SK-N-SH (cell line): ENCODE data around the gene CD209. TPM values are rescaled to one million over a fixed set of nuclear protein-coding genes. Genes with fewer than 3 reads are reported as not detected.

Experiments used
- CTCF ChIA-PET: fragments of 300-600, 350-600 bp; formaldehyde crosslinking; extraction: SDS; loops from one replicate; lab custom pipeline; 2021; lab: Yijun Ruan, JAX
- POLR2A ChIA-PET: fragments of 350-600 bp; sonication (Branson Sonifier 250); formaldehyde crosslinking; extraction: SDS; loops from one replicate; lab custom pipeline; 2020; ENCODE audit warnings: antibody characterized with exemption, inconsistent platforms; lab: Yijun Ruan, JAX
- DNase-seq: peaks from one replicate; pipeline ENCODE4 v3.0.0; 2012
- H2AFZ ChIP-seq: fragments of 200-600 bp; sonication (generic); 2 replicates; pipeline ENCODE4 v1.8.1; 2016; ENCODE audit warnings: antibody characterized with exemption, mild to moderate bottlenecking, low read depth
- H3F3A ChIP-seq: fragments of 200-600 bp; sonication (generic); replicated peaks from 2 replicates; pipeline ENCODE3; 2016; ENCODE audit warnings: antibody characterized with exemption, mild to moderate bottlenecking; ENCODE audit not compliant: insufficient read depth
- H3K27ac ChIP-seq, 2 experiments: fragments of 200-500 bp in 1 of 2; fragments of 200-600 bp in 1 of 2; sonication (Bioruptor generic) in 1 of 2; sonication (generic), shearing (Covaris generic) in 1 of 2; 2 replicates each; pipeline versions ENCODE4 v1.5.1 to v1.6.1; 2014 to 2016; ENCODE audit warnings: low read depth in 2 of 2, inconsistent platforms in 1 of 2, low read length in 1 of 2, mild to moderate bottlenecking in 1 of 2, mixed read lengths in 1 of 2
- H3K27me3 ChIP-seq: fragments of 200-600 bp; sonication (generic), shearing (Covaris generic); 2 replicates; pipeline ENCODE4 v1.6.1; 2016; ENCODE audit warnings: mixed run types; ENCODE audit not compliant: insufficient read depth
- H3K36me3 ChIP-seq, 2 experiments: fragments of 200-500 bp in 1 of 2; fragments of 200-600 bp in 1 of 2; sonication (Bioruptor generic) in 1 of 2; sonication (generic) in 1 of 2; replicated peaks in 1 of 2; 2 replicates each; pipeline versions ENCODE3 to v1.5.1; 2014 to 2016; ENCODE audit warnings: low read length in 1 of 2, mild to moderate bottlenecking in 1 of 2; ENCODE audit not compliant: insufficient read depth in 2 of 2, control insufficient read depth in 1 of 2
- H3K4me1 ChIP-seq, 2 experiments: fragments of 200-500 bp in 1 of 2; fragments of 200-600 bp in 1 of 2; sonication (Bioruptor generic) in 1 of 2; sonication (generic), shearing (Covaris generic) in 1 of 2; 2 replicates each; pipeline versions ENCODE4 v1.5.1 to v1.6.1; 2014 to 2016; ENCODE audit warnings: low read depth in 1 of 2, low read length in 1 of 2, mixed run types in 1 of 2; ENCODE audit not compliant: insufficient read depth in 2 of 2, control insufficient read depth in 1 of 2
- H3K4me2 ChIP-seq: fragments of 200-600 bp; sonication (generic), shearing (Covaris generic); 2 replicates; pipeline ENCODE4 v1.6.1; 2017; ENCODE audit warnings: mixed run types
- H3K4me3 ChIP-seq, 2 experiments: fragments of 200-500 bp in 1 of 2; fragments of 200-600 bp in 1 of 2; sonication (Bioruptor generic) in 1 of 2; sonication (generic), shearing (Covaris generic) in 1 of 2; 2 replicates each; pipeline versions ENCODE4 v1.5.1 to v1.8.1; 2014 to 2016; ENCODE audit warnings: low read depth in 2 of 2, inconsistent platforms in 1 of 2, low read length in 1 of 2, mild to moderate bottlenecking in 1 of 2, mixed read lengths in 1 of 2, moderate library complexity in 1 of 2
- H3K79me2 ChIP-seq: fragments of 200-600 bp; sonication (generic); 2 replicates; pipeline ENCODE4 v1.8.1; 2017; ENCODE audit warnings: mild to moderate bottlenecking; ENCODE audit not compliant: insufficient read depth
- H3K9ac ChIP-seq: fragments of 200-600 bp; sonication (generic); 2 replicates; pipeline ENCODE4 v1.6.1; 2017; ENCODE audit warnings: mixed run types
- H3K9me2 ChIP-seq: fragments of 200-600 bp; sonication (generic); 2 replicates; pipeline ENCODE4 v1.6.1; 2017; ENCODE audit warnings: mixed run types
- H3K9me3 ChIP-seq: fragments of 200-600 bp; sonication (generic); 2 replicates; pipeline ENCODE4 v1.6.1; 2017; ENCODE audit warnings: mixed run types, mild to moderate bottlenecking, moderate library complexity
- H4K20me1 ChIP-seq: fragments of 200-600 bp; sonication (generic); 2 replicates; pipeline ENCODE4 v1.6.1; 2017; ENCODE audit warnings: mild to moderate bottlenecking, mixed run types; ENCODE audit not compliant: insufficient read depth
- CHD2 ChIP-seq: fragments of 150-350 bp; IDR thresholded peaks from 2 replicates; pipeline ENCODE4 v1.6.1; 2018; ENCODE audit warnings: low read length; ENCODE audit not compliant: partially characterized antibody
- EZH2phosphoT487 ChIP-seq: fragments of 200-600 bp; sonication (generic); IDR thresholded peaks from 2 replicates; pipeline ENCODE4 v1.6.1; 2017; ENCODE audit warnings: low read depth, mixed run types, mild to moderate bottlenecking, antibody characterized with exemption, moderate library complexity, borderline replicate concordance
- FOXJ3 ChIP-seq: sonication (generic); formaldehyde crosslinking; IDR thresholded peaks from 2 replicates; pipeline ENCODE4 v1.5.1; 2020; ENCODE audit warnings: mild to moderate bottlenecking, missing genetic modification reagents
- FOXM1 ChIP-seq: IDR thresholded peaks from 2 replicates; pipeline ENCODE4 v1.4.0; 2012; ENCODE audit warnings: low read depth, mild to moderate bottlenecking
- GABPA ChIP-seq: IDR thresholded peaks from 2 replicates; pipeline ENCODE4 v1.4.0; 2012; ENCODE audit warnings: low read depth, mild to moderate bottlenecking
- GATA2 ChIP-seq: sonication (generic); formaldehyde crosslinking; IDR thresholded peaks from 2 replicates; pipeline ENCODE4 v1.5.0; 2020; ENCODE audit warnings: mild to moderate bottlenecking, missing genetic modification reagents
- IRF3 ChIP-seq: fragments of 150-350 bp; IDR thresholded peaks from 2 replicates; pipeline ENCODE4 v1.6.1; 2016; ENCODE audit warnings: mild to moderate bottlenecking, low read depth, low read length
- JUND ChIP-seq: IDR thresholded peaks from 2 replicates; pipeline ENCODE4 v1.4.0; 2012
- MEF2A ChIP-seq: IDR thresholded peaks from 2 replicates; pipeline ENCODE4 v1.4.0; 2012; ENCODE audit warnings: low read depth, borderline replicate concordance
- PBX3 ChIP-seq: IDR thresholded peaks from 2 replicates; pipeline ENCODE4; 2012
- RCOR1 ChIP-seq: fragments of 150-350 bp; IDR thresholded peaks from 2 replicates; pipeline ENCODE4 v1.6.1; 2017; ENCODE audit warnings: antibody characterized with exemption, low read length
- REST ChIP-seq: IDR thresholded peaks from 2 replicates; pipeline ENCODE4 v1.6.1; 2012; ENCODE audit warnings: mild to moderate bottlenecking, low read depth, low read length, moderate library complexity
- RXRA ChIP-seq: IDR thresholded peaks from 2 replicates; pipeline ENCODE4 v1.4.0; 2012; ENCODE audit warnings: low read depth, mild to moderate bottlenecking, borderline replicate concordance
- TCF12 ChIP-seq: IDR thresholded peaks from 2 replicates; pipeline ENCODE4 v1.4.0; 2012
- ZBTB33 ChIP-seq: IDR thresholded peaks from 2 replicates; pipeline ENCODE4 v1.4.0; 2012; ENCODE audit warnings: low read depth, borderline replicate concordance
- WGBS: methylation state at CpG from one replicate; pipeline ENCODE4 v1.1.6; 2017; ENCODE audit warnings: low lambda C conversion rate; 5-methylcytosine and 5-hydroxymethylcytosine counted together
- polyA plus RNA-seq, 3 experiments: library from polyadenylated mRNA; depleted of rRNA; stranded (reverse); fragments of >200 nt; gene quantifications; 2 replicates each; pipeline ENCODE4 v1.2.3, GENCODE V29; 2012
- TF ChIP-seq, protein P1 (sequence below): IDR thresholded peaks from 2 replicates; pipeline ENCODE4 v1.4.0; 2012; ENCODE audit warnings: low read depth
- TF ChIP-seq, protein P2 (sequence below): fragments of 150-350 bp; IDR thresholded peaks from 2 replicates; pipeline ENCODE4 v1.6.1; 2017; ENCODE audit warnings: antibody characterized with exemption, low read length, low read depth, borderline replicate concordance

CD209 gene
- polyA plus RNA-seq, 1 of the 3 experiments (the other 2 are of a cell fraction): not detected

- Histone ChIP-seq H3K4me1 (no peaks in the 10 kb centered on the region; a peak in 1 of 4 replicates), H3K9me2 (no peaks in the 10 kb centered on the region), H3K79me2 (no peaks in the 10 kb centered on the region), H2AFZ (no peak overlapping the region), H3K4me3 (no peak overlapping the region), H3K36me3 (no peaks in the 10 kb centered on the region), H3K9ac (no peak overlapping the region), H3K27me3 (peaks cover 96% of the 10 kb centered on the region), H3K9me3 (no peaks in the 10 kb centered on the region), H3K27ac (no peak overlapping the region), H3F3A (no peaks in the 10 kb centered on the region), H4K20me1 (no peaks in the 10 kb centered on the region), H3K4me2 (no peak overlapping the region)
- CTCF ChIA-PET: interaction anchor here (0.6 to 0.9 kb wide), 2 partner anchors 207 to 211 kb away, joined by 3 read pairs; no protein-coding TSS in a partner anchor
- no peak for DNase-seq
- POLR2A ChIA-PET: interaction anchor here (0.6 kb wide), 1 partner anchor 1001 kb away, joined by 4 read pairs; no protein-coding TSS in a partner anchor
- TF ChIP-seq, protein P1, sequence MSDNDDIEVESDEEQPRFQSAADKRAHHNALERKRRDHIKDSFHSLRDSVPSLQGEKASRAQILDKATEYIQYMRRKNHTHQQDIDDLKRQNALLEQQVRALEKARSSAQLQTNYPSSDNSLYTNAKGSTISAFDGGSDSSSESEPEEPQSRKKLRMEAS: no peak
- 24% methylated on average over 9 of the region's 9 CpGs for WGBS
Observed at GRCh38 chr19:7775761-7776160, 28.4 kb upstream of the CD209 start.

GRCh38 chr19:7773841-7774240 is 26.5 kb upstream of the CD209 start:
- Histone ChIP-seq H3K36me3 (no peaks in the 10 kb centered on the region), H3K9me3 (no peaks in the 10 kb centered on the region), H3K9ac (no peak overlapping the region), H3F3A (no peaks in the 10 kb centered on the region), H2AFZ (no peak overlapping the region), H3K27me3 (peaks cover 85% of the 10 kb centered on the region), H3K27ac (no peak overlapping the region), H3K79me2 (no peaks in the 10 kb centered on the region), H4K20me1 (no peaks in the 10 kb centered on the region), H3K4me2 (no peak overlapping the region), H3K4me1 (no peaks in the 10 kb centered on the region), H3K4me3 (no peak overlapping the region), H3K9me2 (no peaks in the 10 kb centered on the region)
- ChIA-PET CTCF (no interaction called here), POLR2A (no interaction called here)
- 18% methylated on average over 9 of the region's 9 CpGs for WGBS
- DNase-seq: no peak
- TF ChIP-seq FOXM1 (no peak), PBX3 (no peak), GATA2 (CRISPR knock-in tag) (no peak), TCF12 (no peak), JUND (no peak), CHD2 (no peak), ZBTB33 (no peak), REST (no peak), EZH2phosphoT487 (no peak), RCOR1 (no peak), RXRA (no peak), FOXJ3 (CRISPR knock-in tag) (no peak), GABPA (no peak), IRF3 (no peak), MEF2A (no peak)
- TF ChIP-seq, protein P2, sequence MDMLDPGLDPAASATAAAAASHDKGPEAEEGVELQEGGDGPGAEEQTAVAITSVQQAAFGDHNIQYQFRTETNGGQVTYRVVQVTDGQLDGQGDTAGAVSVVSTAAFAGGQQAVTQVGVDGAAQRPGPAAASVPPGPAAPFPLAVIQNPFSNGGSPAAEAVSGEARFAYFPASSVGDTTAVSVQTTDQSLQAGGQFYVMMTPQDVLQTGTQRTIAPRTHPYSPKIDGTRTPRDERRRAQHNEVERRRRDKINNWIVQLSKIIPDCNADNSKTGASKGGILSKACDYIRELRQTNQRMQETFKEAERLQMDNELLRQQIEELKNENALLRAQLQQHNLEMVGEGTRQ: no peak
- TF ChIP-seq, protein P1: no peak
